ENCODE results near the gene CHD6.

DNA sequence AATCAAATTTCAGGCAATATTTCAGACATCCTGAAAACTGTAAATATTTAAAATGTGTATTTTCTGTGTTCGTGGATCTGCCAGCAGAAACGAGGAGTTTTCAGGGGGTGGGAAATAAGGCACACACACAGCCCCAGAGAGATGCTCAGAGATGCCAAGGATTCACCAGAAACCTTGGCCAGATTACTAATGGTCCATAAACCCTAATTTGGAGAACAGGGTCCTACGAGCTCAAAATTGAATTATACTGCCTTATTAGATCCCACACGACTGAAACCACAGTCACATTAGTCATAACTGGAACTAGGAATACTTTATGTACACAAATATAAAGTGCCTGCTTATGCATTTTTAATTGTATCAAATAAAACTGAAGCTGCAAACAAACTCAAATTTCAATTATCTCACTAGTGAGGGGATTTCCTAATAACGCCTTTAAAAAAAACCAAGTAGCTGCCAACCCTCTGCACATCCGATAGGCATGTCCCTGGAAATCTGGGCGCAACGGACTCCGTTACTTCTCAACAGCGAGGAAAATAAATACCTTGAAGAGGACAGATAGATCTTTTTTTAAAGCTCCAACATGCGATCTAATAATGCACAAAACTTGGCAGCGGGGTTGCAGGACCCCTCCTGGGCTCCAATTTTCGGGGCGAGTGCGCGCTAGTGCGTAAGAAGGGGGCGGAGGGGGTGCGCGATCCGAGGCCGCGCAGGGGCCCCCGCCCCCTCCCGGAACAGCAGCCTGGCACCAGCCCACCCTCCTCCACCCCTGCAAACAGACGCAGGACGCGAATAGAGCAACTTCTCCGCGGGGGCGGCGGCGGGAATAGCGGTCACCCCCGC is 897 bp downstream of the CHD6 start:
- TF ChIP-seq CTCF (IDR thresholded peaks at IDR 0.05) = no peak
- TF ChIP-seq POLR2A (IDR thresholded peaks at IDR 0.05) = no peak

Data from right lobe of liver (tissue), 4 donors.